Osteocyte (in vitro differentiated cells): ENCODE measurements around the gene KIAA0408. TPM values are rescaled to one million over a fixed set of nuclear protein-coding genes. Genes with fewer than 3 reads are reported as not detected.

Experiments
- DNase-seq: peaks from one replicate; pipeline ENCODE4 v3.0.0; 2021; ENCODE audit warnings: mixed read lengths; ENCODE audit not compliant: unreplicated experiment; ENCODE audit errors: extremely low spot score
- H3K27ac Mint-ChIP-seq: one replicate; pipeline ENCODE4 v1.8.0; 2021; ENCODE audit warnings: mild to moderate bottlenecking, mixed read lengths; ENCODE audit not compliant: unreplicated experiment
- H3K27me3 Mint-ChIP-seq: one replicate; pipeline ENCODE4 v1.8.0; 2021; ENCODE audit warnings: mixed read lengths; ENCODE audit not compliant: unreplicated experiment
- H3K36me3 Mint-ChIP-seq: one replicate; pipeline ENCODE4 v1.8.0; 2021; ENCODE audit warnings: mixed read lengths; ENCODE audit not compliant: unreplicated experiment
- H3K4me1 Mint-ChIP-seq: one replicate; pipeline ENCODE4 v1.8.0; 2021; ENCODE audit warnings: mixed read lengths; ENCODE audit not compliant: unreplicated experiment
- H3K4me3 Mint-ChIP-seq: one replicate; pipeline ENCODE4 v1.8.0; 2021; ENCODE audit warnings: mild to moderate bottlenecking, moderate library complexity, mixed read lengths; ENCODE audit not compliant: unreplicated experiment
- H3K9me3 Mint-ChIP-seq: one replicate; pipeline ENCODE4 v1.8.0; 2021; ENCODE audit warnings: mixed read lengths; ENCODE audit not compliant: unreplicated experiment
- CTCF ChIP-seq: fragments of 200-600 bp; sonication (generic); IDR thresholded peaks from 2 replicates; pipeline ENCODE4 v1.5.0; 2021; ENCODE audit warnings: antibody characterized with exemption, mild to moderate bottlenecking, moderate library complexity
- total RNA-seq: library from RNA; stranded (reverse); gene quantifications from 2 replicates; pipeline ENCODE4 v1.2.1, GENCODE V29; 2021

The KIAA0408 gene
- total RNA-seq, 1 donor from 2014 or later: 0.27 TPM

- Mint-ChIP-seq H3K4me3 (no peak overlapping the region), H3K27me3 (no peaks in the 10 kb centered on the region), H3K4me1 (peaks cover 5% of the 10 kb centered on the region), H3K27ac (no peak overlapping the region), H3K9me3 (no peaks in the 10 kb centered on the region), H3K36me3 (no peaks in the 10 kb centered on the region)
- no peak for DNase-seq
- TF ChIP-seq CTCF: no peak
Observed at GRCh38 chr6:127475135-127475822, 16.1 kb upstream of the KIAA0408 start.

GRCh38 chr6:127471379-127472255 is 12.4 kb upstream of the KIAA0408 start:
- Mint-ChIP-seq H3K4me3 (no peak overlapping the region), H3K36me3 (no peaks in the 10 kb centered on the region), H3K4me1 (peaks cover 5% of the 10 kb centered on the region), H3K9me3 (no peaks in the 10 kb centered on the region), H3K27ac (no peak overlapping the region), H3K27me3 (no peaks in the 10 kb centered on the region)
- DNase-seq: no peak
- TF ChIP-seq CTCF: no peak

- DNase-seq: no peak
- TF ChIP-seq CTCF: no peak
Observed at GRCh38 chr6:127468936-127469335, 9.7 kb upstream of the KIAA0408 start.

GRCh38 chr6:127466416-127466815 is 7.2 kb upstream of the KIAA0408 start:
- Mint-ChIP-seq H3K4me3 (no peak overlapping the region), H3K9me3 (no peaks in the 10 kb centered on the region), H3K27me3 (no peaks in the 10 kb centered on the region), H3K36me3 (no peaks in the 10 kb centered on the region), H3K4me1 (peaks cover 8% of the 10 kb centered on the region), H3K27ac (no peak overlapping the region)
- TF ChIP-seq CTCF: no peak
- no peak for DNase-seq

More at GRCh38 chr6:127468936-127469335, 9.7 kb upstream of the KIAA0408 start:
- Mint-ChIP-seq H3K27me3 (no peaks in the 10 kb centered on the region), H3K9me3 (no peaks in the 10 kb centered on the region), H3K4me3 (no peak overlapping the region), H3K4me1 (peaks cover 10% of the 10 kb centered on the region), H3K36me3 (no peaks in the 10 kb centered on the region), H3K27ac (no peak overlapping the region)

GRCh38 chr6:127464881-127465459 is 5.8 kb upstream of the KIAA0408 start:
- TF ChIP-seq CTCF: peak; percentile 94
- peak; percentile 85 for DNase-seq
- no peak overlapping the region for H3K4me3 Mint-ChIP-seq
- H3K27me3 Mint-ChIP-seq: no peaks in the 10 kb centered on the region
- no peak overlapping the region for H3K27ac Mint-ChIP-seq
- no peaks in the 10 kb centered on the region for H3K36me3 Mint-ChIP-seq
- H3K9me3 Mint-ChIP-seq: no peaks in the 10 kb centered on the region
- H3K4me1 Mint-ChIP-seq: peaks cover 8% of the 10 kb centered on the region
